ENCODE data around the gene CMTM8. TPM values are rescaled to one million over a fixed set of nuclear protein-coding genes. Genes with fewer than 3 reads are reported as not detected.

Gene CMTM8
- total and polyA plus RNA-seq, 2 experiments from 2014 or later: 19.9 to 24.5 TPM

- Histone ChIP-seq H3K9me2 (ENCODE audit: insufficient read depth) (no peaks in the 10 kb centered on the region), H4K20me1 (replicated peaks; ENCODE audit: insufficient read depth) (peaks cover 15% of the 10 kb centered on the region; the same call in 1 of the 2 replicates), H3K27me3 (ENCODE audit: insufficient read depth) (peaks cover 15% of the 10 kb centered on the region), H3K4me1 (ENCODE audit: insufficient read depth) (peaks cover 20% of the 10 kb centered on the region), H3K36me3 (ENCODE audit: insufficient read depth) (no peaks in the 10 kb centered on the region), H3F3A (replicated peaks; ENCODE audit: low read depth) (no peaks in the 10 kb centered on the region), H3K4me3 (no peak overlapping the region), H3K4me2 (no peak overlapping the region), H3K27ac (ENCODE audit: low read depth) (no peak overlapping the region), H2AFZ (no peak overlapping the region), H3K79me2 (replicated peaks; ENCODE audit: insufficient read depth) (peaks cover 46% of the 10 kb centered on the region)
- Mint-ChIP-seq H3K27ac (no peak overlapping the region), H3K4me1 (peaks cover 22% of the 10 kb centered on the region), H3K9me3 (no peaks in the 10 kb centered on the region; the same call in 2 of the 3 replicates), H3K4me3 (no peak overlapping the region), H3K36me3 (ENCODE audit: low read depth) (no peaks in the 10 kb centered on the region; the same call in 2 of the 3 replicates), H3K27me3 (ENCODE audit: insufficient read depth, low read depth, poor library complexity) (peaks cover 12% of the 10 kb centered on the region)
- no peak for DNase-seq (ENCODE audit: low spot score)
- ATAC-seq: no peak
- TF ChIP-seq ZNF114 (CRISPR knock-in tag; IDR thresholded peaks at IDR 0.05) (no peak), EZH2 (IDR thresholded peaks at IDR 0.05; ENCODE audit: low read depth, unreplicated experiment) (no peak), CTCF (conservative IDR thresholded peaks at IDR 0.05; ENCODE audit: low read depth in 2 of 2) (no peak), REST (IDR thresholded peaks at IDR 0.05; ENCODE audit: unreplicated experiment) (no peak), STAT1 (IDR thresholded peaks at IDR 0.05; ENCODE audit: unreplicated experiment) (no peak), POLR2AphosphoS5 (IDR thresholded peaks at IDR 0.05; ENCODE audit: low read depth) (no peak)
Measured at GRCh38 chr3:32243519-32243918, 5.0 kb downstream of the CMTM8 start.

- H3K36me3 Mint-ChIP-seq (ENCODE audit: low read depth): no peaks in the 10 kb centered on the region
- Histone ChIP-seq H3K4me2 (no peak overlapping the region), H3K9me2 (ENCODE audit: insufficient read depth) (no peaks in the 10 kb centered on the region), H4K20me1 (replicated peaks; ENCODE audit: insufficient read depth) (peaks cover 9% of the 10 kb centered on the region; the same call in 1 of the 2 replicates), H3K4me1 (ENCODE audit: insufficient read depth) (peaks cover 9% of the 10 kb centered on the region; the same call in 1 of the 2 replicates), H3K4me3 (no peak overlapping the region), H3K27ac (ENCODE audit: low read depth) (no peak overlapping the region), H2AFZ (no peak overlapping the region), H3K36me3 (ENCODE audit: insufficient read depth) (no peaks in the 10 kb centered on the region), H3F3A (replicated peaks; ENCODE audit: low read depth) (no peaks in the 10 kb centered on the region), H3K27me3 (ENCODE audit: insufficient read depth) (peaks cover 1% of the 10 kb centered on the region; the same call in 1 of the 2 replicates), H3K79me2 (replicated peaks; ENCODE audit: insufficient read depth) (peaks cover 42% of the 10 kb centered on the region)
- peaks cover 13% of the 10 kb centered on the region for H3K4me1 Mint-ChIP-seq
- H3K9me3 Mint-ChIP-seq: no peaks in the 10 kb centered on the region; the same call in 2 of the 3 replicates
- H3K4me3 Mint-ChIP-seq: no peak overlapping the region
- DNase-seq (ENCODE audit: low spot score) (no peak), ATAC-seq (no peak)
- H3K27me3 Mint-ChIP-seq (ENCODE audit: insufficient read depth, low read depth, poor library complexity): peaks cover under 1% of the 10 kb centered on the region
- H3K27ac Mint-ChIP-seq: no peak overlapping the region
- no peak for TF ChIP-seq CTCF (conservative IDR thresholded peaks at IDR 0.05; ENCODE audit: low read depth in 2 of 2)
- TF ChIP-seq ZNF462 (CRISPR knock-in tag; IDR thresholded peaks at IDR 0.05): no peak
- no peak for TF ChIP-seq STAT1 (IDR thresholded peaks at IDR 0.05; ENCODE audit: unreplicated experiment)
Measured at GRCh38 chr3:32245200-32245599, 6.7 kb downstream of the CMTM8 start.
